Measurements from ENCODE around the gene TMEM178A.

The TMEM178A gene

GRCh38 chr2:39679805-39680204, 14.1 kb downstream of the TMEM178A start:
- no peak for DNase-seq

- no peak for DNase-seq
These were observed 16.5 kb downstream of the TMEM178A start for GRCh38 chr2:39682066-39682692.

- DNase-seq = no peak
These were observed 17.4 kb downstream of the TMEM178A start for GRCh38 chr2:39683022-39683699.

- no peak for DNase-seq
These were observed 18.7 kb downstream of the TMEM178A start for GRCh38 chr2:39684464-39684863.

GRCh38 chr2:39685126-39685525, 19.4 kb downstream of the TMEM178A start:
- no peak for DNase-seq

GRCh38 chr2:39686456-39686855, 20.7 kb downstream of the TMEM178A start:
- DNase-seq = no peak

- DNase-seq = no peak
These were observed 22.5 kb downstream of the TMEM178A start for GRCh38 chr2:39688181-39688580.

- no peak for DNase-seq
These were observed 23.6 kb downstream of the TMEM178A start for GRCh38 chr2:39689272-39689841.

- DNase-seq = no peak
These were observed 24.2 kb downstream of the TMEM178A start for GRCh38 chr2:39689876-39690275.

- no peak for DNase-seq
These were observed 27.5 kb downstream of the TMEM178A start for GRCh38 chr2:39693245-39693644.

- peak; percentile 77 for DNase-seq
These were observed 30.4 kb downstream of the TMEM178A start for GRCh38 chr2:39696101-39696553.

GRCh38 chr2:39696838-39697237, 31.1 kb downstream of the TMEM178A start:
- DNase-seq = peak; percentile 64

- DNase-seq = no peak
These were observed 31.7 kb downstream of the TMEM178A start for GRCh38 chr2:39697454-39697853.

- DNase-seq = no peak
These were observed 35.4 kb downstream of the TMEM178A start for GRCh38 chr2:39701137-39701536.

GRCh38 chr2:39703181-39703872, 37.6 kb downstream of the TMEM178A start:
- no peak for DNase-seq

GRCh38 chr2:39704540-39704939, 38.8 kb downstream of the TMEM178A start:
- no peak for DNase-seq

GRCh38 chr2:39705638-39706037, 39.9 kb downstream of the TMEM178A start:
- DNase-seq = no peak

- no peak for DNase-seq
These were observed 40.6 kb downstream of the TMEM178A start for GRCh38 chr2:39706312-39706711.

- DNase-seq = no peak
These were observed 41.2 kb downstream of the TMEM178A start for GRCh38 chr2:39706945-39707344.

GRCh38 chr2:39708003-39708402, 42.3 kb downstream of the TMEM178A start:
- DNase-seq = no peak

GRCh38 chr2:39710807-39711206, 45.1 kb downstream of the TMEM178A start:
- no peak for DNase-seq

GRCh38 chr2:39712953-39713352, 47.2 kb downstream of the TMEM178A start:
- no peak for DNase-seq

- DNase-seq = no peak
These were observed 49.4 kb downstream of the TMEM178A start for GRCh38 chr2:39715095-39715494.
